Eye (tissue), 1 donor: ENCODE results near the gene PAPPA.

Experiments
- DNase-seq: peaks from one replicate; pipeline ENCODE4 v3.0.0-alpha.2; 2015

The PAPPA gene

GRCh38 chr9:116390303-116391228 is 237.0 kb downstream of the PAPPA start:
- no peak for DNase-seq

- DNase-seq: no peak
Measured at GRCh38 chr9:116391306-116391900, 237.8 kb downstream of the PAPPA start.

- DNase-seq: no peak
Measured at GRCh38 chr9:116393198-116393597, 239.6 kb downstream of the PAPPA start.

GRCh38 chr9:116394070-116394469 is 240.5 kb downstream of the PAPPA start:
- DNase-seq: no peak

- DNase-seq: no peak
Measured at GRCh38 chr9:116394894-116395698, 241.5 kb downstream of the PAPPA start.

GRCh38 chr9:116395699-116396037 is 242.1 kb downstream of the PAPPA start:
- DNase-seq: no peak

GRCh38 chr9:116403171-116403570 is 249.6 kb downstream of the PAPPA start:
- DNase-seq: no peak

- no peak for DNase-seq
Measured at GRCh38 chr9:116404228-116404627, 250.6 kb downstream of the PAPPA start.

- no peak for DNase-seq
Measured at GRCh38 chr9:116405321-116405720, 251.7 kb downstream of the PAPPA start.

- no peak for DNase-seq
Measured at GRCh38 chr9:116406469-116406868, 252.9 kb downstream of the PAPPA start.

- no peak for DNase-seq
Measured at GRCh38 chr9:116409129-116409528, 255.5 kb downstream of the PAPPA start.

GRCh38 chr9:116409638-116410037 is 256.0 kb downstream of the PAPPA start:
- no peak for DNase-seq

GRCh38 chr9:116411506-116411905 is 257.9 kb downstream of the PAPPA start:
- DNase-seq: no peak

GRCh38 chr9:116414374-116414773 is 260.8 kb downstream of the PAPPA start:
- DNase-seq: no peak

- no peak for DNase-seq
Measured at GRCh38 chr9:116416421-116416820, 262.8 kb downstream of the PAPPA start.

- no peak for DNase-seq
Measured at GRCh38 chr9:116417464-116417863, 263.9 kb downstream of the PAPPA start.

GRCh38 chr9:116419181-116419580 is 265.6 kb downstream of the PAPPA start:
- DNase-seq: no peak

- DNase-seq: no peak
Measured at GRCh38 chr9:116420993-116421538, 267.5 kb downstream of the PAPPA start.

GRCh38 chr9:116422119-116422979 is 268.8 kb downstream of the PAPPA start:
- no peak for DNase-seq

GRCh38 chr9:116423149-116423548 is 269.6 kb downstream of the PAPPA start:
- no peak for DNase-seq

- no peak for DNase-seq
Measured at GRCh38 chr9:116425244-116425643, 271.7 kb downstream of the PAPPA start.

GRCh38 chr9:116430849-116431248 is 277.3 kb downstream of the PAPPA start:
- DNase-seq: no peak
